ENCODE data around the gene LETMD1. TPM values are rescaled to one million over a fixed set of nuclear protein-coding genes. Genes with fewer than 3 reads are reported as not detected.

Gene LETMD1
- total and polyA plus RNA-seq, 2 of the 13 experiments (the other 11 are each of a cell fraction or from before 2014, with no cell fraction given) = 43.3 to 87.7 TPM

GRCh38 chr12:51083126-51083833 lies 35.2 kb downstream of the LETMD1 start, which contains the start of gene CSRNP2 (continued):
- peak; percentile 49; the same call in 1 of the 2 replicates for TF ChIP-seq KIAA2018 (CRISPR knock-in tag; IDR thresholded peaks at IDR 0.05; ENCODE audit: borderline replicate concordance)
- peak; percentile 80; the same call in 1 of the 2 replicates for TF ChIP-seq ZBTB38 (CRISPR knock-in tag; IDR thresholded peaks at IDR 0.05)
- TF ChIP-seq ZNF737 (CRISPR knock-in tag; IDR thresholded peaks at IDR 0.05; ENCODE audit: borderline replicate concordance) = no peak
- TF ChIP-seq ARHGAP35 (CRISPR knock-in tag; IDR thresholded peaks at IDR 0.05; ENCODE audit: borderline replicate concordance) = peak; percentile 87
- peak; percentile 22 for TF ChIP-seq PAXIP1 (CRISPR knock-in tag; conservative IDR thresholded peaks at IDR 0.05)
- TF ChIP-seq ATF7-NPFF (CRISPR knock-in tag; IDR thresholded peaks at IDR 0.05; ENCODE audit: low read depth) = peak; percentile 48
- peak; percentile 51; the same call in 1 of the 2 replicates for TF ChIP-seq ZBTB7B (CRISPR knock-in tag; IDR thresholded peaks at IDR 0.05)
- TF ChIP-seq SRSF4 (IDR thresholded peaks at IDR 0.05; ENCODE audit: low read depth, low read length, poor library complexity, severe bottlenecking) = no peak
- peak; percentile 69; the same call in 1 of the 2 replicates for TF ChIP-seq ZNF792 (CRISPR knock-in tag; IDR thresholded peaks at IDR 0.05)
- no peak for TF ChIP-seq ARNTL (CRISPR knock-in tag; IDR thresholded peaks at IDR 0.05)
- no peak for TF ChIP-seq TSC22D2 (CRISPR knock-in tag; IDR thresholded peaks at IDR 0.05; ENCODE audit: borderline replicate concordance)
- TF ChIP-seq ZNF280D (CRISPR knock-in tag; IDR thresholded peaks at IDR 0.05) = peak; percentile 64
- no peak for TF ChIP-seq LCORL (IDR thresholded peaks at IDR 0.05)
- TF ChIP-seq LCORL (CRISPR knock-in tag; IDR thresholded peaks at IDR 0.05) = no peak; the same call in 1 of the 2 replicates
